ENCODE results near the gene MYH16. TPM values are rescaled to one million over a fixed set of nuclear protein-coding genes. Genes with fewer than 3 reads are reported as not detected.
"Not testable (repeated sequence)": the region's sequence is repeated elsewhere in the genome, so short reads cannot be mapped to it uniquely, and the experiment has no call there.

The MYH16 gene
- not detected in 2 replicates for total RNA-seq

DNA sequence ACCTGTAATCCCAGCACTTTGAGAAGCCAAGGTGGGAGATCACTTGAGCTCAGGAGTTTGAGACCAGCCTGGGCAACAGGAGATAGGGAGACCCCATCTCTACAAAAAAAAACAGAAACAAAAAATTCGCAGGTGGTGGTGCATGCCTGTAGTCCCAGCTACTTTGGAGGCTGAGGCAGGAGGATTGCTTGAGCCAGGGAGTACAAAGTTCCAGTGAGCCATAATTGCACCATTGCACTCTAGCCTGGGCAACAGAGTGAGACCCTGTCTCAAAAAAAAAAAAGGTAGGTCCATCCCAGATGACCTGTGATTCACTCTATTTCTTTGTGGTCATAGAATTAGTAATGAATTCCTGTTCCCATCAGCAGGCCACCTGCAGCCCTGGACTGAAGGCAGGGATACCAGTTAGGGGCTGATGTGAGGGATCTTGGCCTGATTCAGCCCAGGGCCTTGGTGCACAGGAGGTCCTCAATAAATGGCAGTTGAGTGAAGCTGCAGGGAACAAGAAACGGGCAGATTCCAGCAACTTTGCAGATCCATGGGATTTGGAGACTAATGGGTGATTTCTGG is at the start of gene MYH16:
Gene MYH16, plus strand, starts transcription at position 364 of the 570 bp plus-strand sequence.
- TF ChIP-seq, protein P1, sequence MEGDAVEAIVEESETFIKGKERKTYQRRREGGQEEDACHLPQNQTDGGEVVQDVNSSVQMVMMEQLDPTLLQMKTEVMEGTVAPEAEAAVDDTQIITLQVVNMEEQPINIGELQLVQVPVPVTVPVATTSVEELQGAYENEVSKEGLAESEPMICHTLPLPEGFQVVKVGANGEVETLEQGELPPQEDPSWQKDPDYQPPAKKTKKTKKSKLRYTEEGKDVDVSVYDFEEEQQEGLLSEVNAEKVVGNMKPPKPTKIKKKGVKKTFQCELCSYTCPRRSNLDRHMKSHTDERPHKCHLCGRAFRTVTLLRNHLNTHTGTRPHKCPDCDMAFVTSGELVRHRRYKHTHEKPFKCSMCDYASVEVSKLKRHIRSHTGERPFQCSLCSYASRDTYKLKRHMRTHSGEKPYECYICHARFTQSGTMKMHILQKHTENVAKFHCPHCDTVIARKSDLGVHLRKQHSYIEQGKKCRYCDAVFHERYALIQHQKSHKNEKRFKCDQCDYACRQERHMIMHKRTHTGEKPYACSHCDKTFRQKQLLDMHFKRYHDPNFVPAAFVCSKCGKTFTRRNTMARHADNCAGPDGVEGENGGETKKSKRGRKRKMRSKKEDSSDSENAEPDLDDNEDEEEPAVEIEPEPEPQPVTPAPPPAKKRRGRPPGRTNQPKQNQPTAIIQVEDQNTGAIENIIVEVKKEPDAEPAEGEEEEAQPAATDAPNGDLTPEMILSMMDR (IDR thresholded peaks at IDR 0.05; ENCODE audit: insufficient read depth, low read depth, low read length) = no peak
- no peak within 1 kb of the TSS for H3K4me3 ChIP-seq (ENCODE audit: low read depth, low read length)
- no peak for DNase-seq (ENCODE audit: low read depth)

DNA sequence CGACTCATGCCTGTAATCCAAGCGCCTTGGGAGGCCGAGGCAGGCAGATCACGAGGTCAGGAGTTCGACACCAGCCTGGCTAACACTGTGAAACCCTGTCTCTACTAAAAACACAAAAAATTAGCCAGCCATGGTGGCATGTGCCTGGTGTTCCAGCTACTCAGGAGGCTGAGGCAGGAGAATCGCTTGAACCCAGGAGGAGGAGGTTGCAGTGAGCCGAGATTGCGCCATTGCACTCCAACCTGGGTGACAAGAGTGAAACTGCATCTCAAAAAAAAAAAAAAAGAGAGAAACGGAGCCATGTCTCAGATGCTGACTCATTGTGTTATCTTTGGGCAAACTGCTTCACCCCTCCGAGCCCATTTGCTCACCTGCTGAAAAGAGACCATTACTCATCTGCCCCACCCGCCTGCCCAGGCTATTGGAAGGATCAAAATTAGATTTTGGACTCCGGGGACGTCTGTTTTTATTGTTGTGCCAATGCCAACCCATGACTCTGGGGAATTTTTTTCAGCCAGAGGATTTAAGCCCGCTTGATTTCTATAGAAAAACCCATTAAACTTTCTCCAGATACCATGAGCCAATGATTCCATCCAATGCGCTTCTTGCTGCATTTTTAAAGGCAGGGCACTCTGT is 48.3 kb upstream of the MYH16 start:
- not testable (repeated sequence) for H3K4me3 ChIP-seq (ENCODE audit: low read depth, low read length)
- DNase-seq (ENCODE audit: low read depth) = peak; percentile 17

DNA sequence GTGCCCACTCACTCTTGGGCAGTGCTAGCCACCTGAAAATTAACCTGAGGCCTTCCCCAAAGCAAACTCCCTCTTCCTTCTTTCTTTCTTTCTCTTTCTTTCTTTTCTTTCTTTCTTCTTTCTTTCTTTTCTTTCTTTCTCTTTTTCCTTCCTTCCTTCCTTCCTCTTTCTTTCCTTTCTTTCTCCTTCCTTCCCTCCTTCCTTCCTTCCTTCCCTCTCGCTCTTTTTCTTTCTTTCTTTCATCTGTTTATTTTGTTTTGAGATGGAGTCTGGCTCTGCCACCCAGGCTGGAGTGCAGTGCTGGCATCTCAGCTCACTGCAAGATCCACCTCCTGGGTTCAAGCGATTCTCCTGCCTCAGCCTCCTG is 47.8 kb upstream of the MYH16 start:
- TF ChIP-seq, protein P1 (IDR thresholded peaks at IDR 0.05; ENCODE audit: insufficient read depth, low read depth, low read length) = no peak
- no peak overlapping the region for H3K4me3 ChIP-seq (ENCODE audit: low read depth, low read length)
- DNase-seq (ENCODE audit: low read depth) = no peak

DNA sequence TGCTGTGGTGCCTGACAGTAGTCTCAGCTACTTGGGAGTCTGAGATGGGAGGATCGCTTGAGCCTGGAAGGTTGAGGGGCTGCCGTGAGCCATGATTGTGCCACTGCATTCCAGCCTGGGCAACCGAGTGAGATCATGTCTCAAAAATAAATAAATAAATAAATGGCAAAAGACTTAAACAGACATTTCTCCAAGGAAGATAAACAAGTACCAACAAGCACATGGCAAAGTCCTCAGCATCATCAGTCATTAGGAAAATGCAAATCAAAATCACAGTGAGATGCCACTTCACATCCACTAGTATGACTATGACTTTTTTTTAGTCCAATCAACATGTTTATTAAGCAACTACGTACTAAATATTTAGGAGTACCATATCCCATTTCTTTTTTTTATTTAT is 43.4 kb upstream of the MYH16 start:
- TF ChIP-seq, protein P1 (IDR thresholded peaks at IDR 0.05; ENCODE audit: insufficient read depth, low read depth, low read length) = no peak
- H3K4me3 ChIP-seq (ENCODE audit: low read depth, low read length) = no peak overlapping the region
- DNase-seq (ENCODE audit: low read depth) = no peak

DNA sequence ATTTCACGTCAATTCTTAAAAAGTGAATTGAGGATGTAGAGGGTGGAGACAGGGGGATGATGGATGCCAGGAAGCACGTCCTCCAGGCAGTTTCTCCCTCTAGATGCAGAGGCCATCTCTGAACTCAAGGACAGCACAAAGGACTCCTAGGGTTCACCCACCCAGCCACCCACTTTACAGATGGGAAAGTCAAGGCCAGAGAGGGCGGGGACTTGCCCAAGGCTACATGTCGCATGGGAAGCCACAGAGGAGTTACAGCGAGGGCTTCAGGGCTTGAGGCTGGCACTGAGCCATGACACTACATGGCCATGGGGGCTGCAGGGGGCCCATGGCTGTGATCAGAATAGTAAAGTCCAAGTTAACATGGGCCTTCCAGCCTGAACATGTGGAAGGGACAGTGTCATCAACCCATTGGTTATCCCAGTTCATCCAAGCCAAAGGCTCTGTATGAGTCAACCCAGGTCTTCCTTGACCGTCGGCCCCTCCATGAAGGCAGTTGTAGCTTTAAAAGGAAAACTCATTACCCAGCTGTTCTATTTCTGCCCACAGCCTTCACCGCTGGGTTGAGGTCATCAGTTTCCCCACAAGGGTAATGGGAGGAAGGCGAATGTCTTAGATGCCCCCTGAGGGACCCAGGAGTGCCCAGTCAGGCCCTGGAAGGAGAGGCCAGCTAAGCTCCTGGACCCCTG is 40.4 kb upstream of the MYH16 start:
- no peak for DNase-seq (ENCODE audit: low read depth)
- TF ChIP-seq, protein P1 (IDR thresholded peaks at IDR 0.05; ENCODE audit: insufficient read depth, low read depth, low read length) = no peak
- no peak overlapping the region for H3K4me3 ChIP-seq (ENCODE audit: low read depth, low read length)

DNA sequence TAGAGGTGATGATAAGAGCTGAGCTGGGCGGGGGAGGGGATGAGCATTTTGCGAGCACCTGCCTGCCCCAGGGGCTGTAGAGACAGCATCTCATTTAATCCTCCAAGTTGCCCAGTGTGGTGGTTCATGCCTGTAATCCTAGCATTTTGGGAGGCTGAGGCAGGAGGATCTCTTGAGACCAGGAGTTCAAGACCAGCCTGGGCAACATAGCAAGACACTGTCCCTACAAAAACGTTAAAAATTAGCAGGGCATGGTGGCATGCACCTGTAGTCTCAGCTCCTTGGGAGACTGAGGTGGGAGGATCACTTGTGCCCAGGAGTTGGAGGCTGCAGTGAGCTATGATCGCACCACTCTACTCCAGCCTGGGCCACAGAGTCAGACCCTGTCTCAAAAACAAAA is 39.7 kb upstream of the MYH16 start:
- H3K4me3 ChIP-seq (ENCODE audit: low read depth, low read length); DNase-seq (ENCODE audit: low read depth): not testable (repeated sequence)

DNA sequence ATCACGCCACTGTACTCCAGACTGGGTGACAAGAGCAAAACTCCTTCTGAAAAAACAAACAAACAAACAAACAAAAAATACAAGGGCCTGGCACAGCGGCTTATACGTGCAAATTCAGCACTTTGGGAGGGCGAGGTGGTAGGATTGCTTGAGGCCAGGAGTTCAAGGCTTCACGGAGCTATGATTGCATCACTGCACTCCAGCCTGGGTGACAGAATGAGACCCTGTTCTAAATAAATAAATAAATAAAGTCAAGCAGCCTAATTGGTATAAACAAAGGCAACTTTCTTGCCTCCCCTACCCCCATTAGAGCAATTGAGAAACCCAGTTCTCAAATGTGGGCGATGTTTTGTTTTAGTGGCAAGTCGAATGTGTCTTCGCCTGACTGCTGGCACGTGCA is 38.5 kb upstream of the MYH16 start:
- TF ChIP-seq, protein P1 (IDR thresholded peaks at IDR 0.05; ENCODE audit: insufficient read depth, low read depth, low read length) = no peak
- H3K4me3 ChIP-seq (ENCODE audit: low read depth, low read length) = no peak overlapping the region
- no peak for DNase-seq (ENCODE audit: low read depth)

DNA sequence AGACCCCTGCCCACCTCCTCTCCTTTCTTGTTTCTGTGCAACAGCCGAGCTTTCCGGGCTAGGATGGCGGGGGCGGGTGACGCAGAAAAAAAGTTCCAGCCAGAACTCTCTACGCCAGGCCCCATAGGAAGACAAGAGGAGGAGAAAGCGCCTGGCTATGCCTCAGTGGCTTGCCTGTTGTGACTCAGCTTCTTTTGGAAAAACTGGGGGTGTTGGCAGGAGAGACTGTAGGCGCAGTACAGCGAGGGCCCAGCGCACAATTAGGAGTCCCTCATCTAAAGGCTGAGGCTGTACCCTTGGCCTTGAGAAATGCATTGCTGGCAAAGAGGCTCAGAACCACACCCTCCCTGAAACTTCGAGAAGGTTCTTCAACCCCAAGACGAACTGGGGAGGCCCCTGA is 36.7 kb upstream of the MYH16 start:
- TF ChIP-seq, protein P1 (IDR thresholded peaks at IDR 0.05; ENCODE audit: insufficient read depth, low read depth, low read length) = no peak
- H3K4me3 ChIP-seq (ENCODE audit: low read depth, low read length) = no peak overlapping the region
- DNase-seq (ENCODE audit: low read depth) = no peak

DNA sequence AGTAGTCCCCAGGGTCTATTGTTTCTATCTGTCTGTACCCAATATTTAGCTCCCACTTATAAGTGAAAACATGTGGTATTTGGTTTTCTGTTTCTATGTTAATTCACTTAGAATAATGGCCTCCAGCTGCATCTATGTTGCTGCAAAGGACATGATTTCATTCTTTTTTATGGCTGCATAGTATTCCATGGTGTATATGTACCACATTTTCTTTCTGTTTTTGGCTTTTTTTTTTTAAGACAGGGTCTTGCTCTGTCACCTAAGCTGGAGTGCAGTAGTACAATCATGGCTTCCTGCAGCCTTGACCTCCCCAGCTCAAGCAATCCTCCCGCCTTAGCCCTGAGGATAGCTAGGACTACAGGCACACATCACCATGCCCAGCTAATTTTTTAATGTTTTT is 34.8 kb upstream of the MYH16 start:
- not testable (repeated sequence) for DNase-seq (ENCODE audit: low read depth); H3K4me3 ChIP-seq (ENCODE audit: low read depth, low read length)
